Loucy (cell line): Measurements from ENCODE around the gene CIAO3.

Source experiments
- H2AFZ ChIP-seq: fragments of 200-600 bp; sonication (generic); 2 replicates; pipeline ENCODE4 v1.6.0; 2016; ENCODE audit warnings: antibody characterized with exemption, mild to moderate bottlenecking, low read length, moderate library complexity
- H3F3A ChIP-seq: fragments of 200-600 bp; 2 replicates; pipeline ENCODE4 v1.6.0; 2016; ENCODE audit warnings: antibody characterized with exemption, low read depth, mild to moderate bottlenecking
- H3K27me3 ChIP-seq: fragments of 200-600 bp; sonication (generic); 2 replicates; pipeline ENCODE4 v1.6.1; 2014; ENCODE audit warnings: low read length, mild to moderate bottlenecking; ENCODE audit not compliant: insufficient read depth, poor library complexity, severe bottlenecking
- H3K36me3 ChIP-seq: fragments of 200-600 bp; sonication (generic); 2 replicates; pipeline ENCODE4 v1.6.1; 2016; ENCODE audit warnings: low read length; ENCODE audit not compliant: insufficient read depth
- H3K4me1 ChIP-seq: fragments of 200-600 bp; sonication (generic); 2 replicates; pipeline ENCODE4 v1.5.1; 2014; ENCODE audit warnings: low read length, mild to moderate bottlenecking; ENCODE audit not compliant: insufficient read depth, poor library complexity, severe bottlenecking
- H3K4me2 ChIP-seq: fragments of 200-600 bp; sonication (generic); 2 replicates; pipeline ENCODE4 v1.6.0; 2014; ENCODE audit warnings: antibody characterized with exemption, low read length, low read depth, mild to moderate bottlenecking; ENCODE audit not compliant: poor library complexity, severe bottlenecking
- H3K4me3 ChIP-seq: fragments of 200-600 bp; sonication (generic); 2 replicates; pipeline ENCODE4 v1.5.1; 2014; ENCODE audit warnings: low read length, mild to moderate bottlenecking, mixed read lengths; ENCODE audit not compliant: poor library complexity, severe bottlenecking
- H3K79me2 ChIP-seq: fragments of 200-600 bp; sonication (generic); 2 replicates; pipeline ENCODE4 v1.6.1; 2014; ENCODE audit warnings: low read length; ENCODE audit not compliant: insufficient read depth
- H3K9ac ChIP-seq: fragments of 200-600 bp; sonication (generic); 2 replicates; pipeline ENCODE4 v1.6.0; 2014; ENCODE audit warnings: mild to moderate bottlenecking, low read depth, low read length, moderate library complexity; ENCODE audit not compliant: poor library complexity, severe bottlenecking
- H3K9me2 ChIP-seq: fragments of 200-600 bp; sonication (generic); replicated peaks from 2 replicates; pipeline ENCODE4 v1.6.1; 2016; ENCODE audit warnings: low read depth, low read length, mixed read lengths
- H3K9me3 ChIP-seq: fragments of 200-600 bp; sonication (generic); 2 replicates; pipeline ENCODE4 v1.6.1; 2014; ENCODE audit warnings: mild to moderate bottlenecking, antibody characterized with exemption, low read length, low read depth; ENCODE audit not compliant: insufficient read depth
- H4K20me1 ChIP-seq: fragments of 200-600 bp; sonication (generic); 2 replicates; pipeline ENCODE4 v1.6.0; 2014; ENCODE audit warnings: antibody characterized with exemption, low read length, mild to moderate bottlenecking; ENCODE audit not compliant: insufficient read depth, poor library complexity, severe bottlenecking
- EZH2phosphoT487 ChIP-seq: fragments of 200-600 bp; IDR thresholded peaks from 2 replicates; pipeline ENCODE4 v1.6.1; 2018; ENCODE audit warnings: antibody characterized with exemption, mild to moderate bottlenecking, moderate library complexity, borderline replicate concordance
- TF ChIP-seq, protein P1 (sequence below): fragments of 200-600 bp; sonication (generic); conservative IDR thresholded peaks from 2 replicates; pipeline ENCODE4 v1.5.1; 2014; ENCODE audit warnings: mild to moderate bottlenecking, antibody characterized with exemption, low read length

The CIAO3 gene

DNA sequence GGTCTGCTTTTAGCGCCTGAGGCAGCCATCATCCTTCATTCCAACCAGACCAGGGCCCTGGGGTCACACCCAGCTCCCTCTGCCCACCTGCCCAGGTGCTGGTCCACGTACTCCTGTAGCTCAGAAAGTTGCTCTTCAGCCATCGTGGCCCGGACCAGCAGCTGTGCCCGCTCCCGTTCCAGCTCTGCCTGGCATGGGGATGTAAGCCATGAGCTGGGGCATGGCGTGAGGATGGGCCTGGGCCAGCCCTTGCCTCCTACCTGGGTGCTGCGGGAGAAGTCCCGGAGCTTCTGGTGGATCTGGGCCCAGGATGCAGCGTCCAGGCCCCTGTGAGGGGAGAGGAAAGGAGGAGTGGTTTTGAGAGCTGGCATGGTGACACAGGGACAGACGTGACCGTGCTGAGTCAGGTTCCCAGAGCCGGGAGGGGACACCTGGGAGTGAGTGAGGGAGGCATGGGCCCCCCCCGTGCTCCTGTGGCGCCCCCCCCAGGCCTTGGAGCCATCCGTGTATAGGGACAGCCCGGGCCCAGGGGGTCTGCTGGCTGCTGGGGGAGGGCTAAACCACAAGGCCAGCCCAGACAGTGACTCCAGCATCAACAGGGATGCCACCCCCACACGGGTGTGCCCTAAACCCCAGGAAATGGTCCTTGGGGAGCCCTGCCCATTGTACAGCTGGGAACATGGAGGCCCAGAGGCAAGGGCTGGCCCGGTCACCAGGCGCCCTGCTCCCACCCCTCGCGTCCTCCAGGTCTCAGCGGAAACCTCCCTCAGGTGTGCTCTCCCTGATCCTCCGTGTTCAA lies 17.8 kb downstream of the CIAO3 start:
- Histone ChIP-seq H3K4me1 (peaks cover 7% of the 10 kb centered on the region), H3K79me2 (no peaks in the 10 kb centered on the region), H3K4me3 (no peak overlapping the region), H3K9me3 (no peaks in the 10 kb centered on the region), H3K36me3 (no peaks in the 10 kb centered on the region), H3K4me2 (no peak overlapping the region), H3K27me3 (no peaks in the 10 kb centered on the region), H3K9me2 (no peaks in the 10 kb centered on the region), H3K9ac (no peak overlapping the region), H2AFZ (no peak overlapping the region), H4K20me1 (no peaks in the 10 kb centered on the region), H3F3A (no peaks in the 10 kb centered on the region)
- TF ChIP-seq, protein P1, sequence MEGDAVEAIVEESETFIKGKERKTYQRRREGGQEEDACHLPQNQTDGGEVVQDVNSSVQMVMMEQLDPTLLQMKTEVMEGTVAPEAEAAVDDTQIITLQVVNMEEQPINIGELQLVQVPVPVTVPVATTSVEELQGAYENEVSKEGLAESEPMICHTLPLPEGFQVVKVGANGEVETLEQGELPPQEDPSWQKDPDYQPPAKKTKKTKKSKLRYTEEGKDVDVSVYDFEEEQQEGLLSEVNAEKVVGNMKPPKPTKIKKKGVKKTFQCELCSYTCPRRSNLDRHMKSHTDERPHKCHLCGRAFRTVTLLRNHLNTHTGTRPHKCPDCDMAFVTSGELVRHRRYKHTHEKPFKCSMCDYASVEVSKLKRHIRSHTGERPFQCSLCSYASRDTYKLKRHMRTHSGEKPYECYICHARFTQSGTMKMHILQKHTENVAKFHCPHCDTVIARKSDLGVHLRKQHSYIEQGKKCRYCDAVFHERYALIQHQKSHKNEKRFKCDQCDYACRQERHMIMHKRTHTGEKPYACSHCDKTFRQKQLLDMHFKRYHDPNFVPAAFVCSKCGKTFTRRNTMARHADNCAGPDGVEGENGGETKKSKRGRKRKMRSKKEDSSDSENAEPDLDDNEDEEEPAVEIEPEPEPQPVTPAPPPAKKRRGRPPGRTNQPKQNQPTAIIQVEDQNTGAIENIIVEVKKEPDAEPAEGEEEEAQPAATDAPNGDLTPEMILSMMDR, result no peak
- no peak for TF ChIP-seq EZH2phosphoT487

DNA sequence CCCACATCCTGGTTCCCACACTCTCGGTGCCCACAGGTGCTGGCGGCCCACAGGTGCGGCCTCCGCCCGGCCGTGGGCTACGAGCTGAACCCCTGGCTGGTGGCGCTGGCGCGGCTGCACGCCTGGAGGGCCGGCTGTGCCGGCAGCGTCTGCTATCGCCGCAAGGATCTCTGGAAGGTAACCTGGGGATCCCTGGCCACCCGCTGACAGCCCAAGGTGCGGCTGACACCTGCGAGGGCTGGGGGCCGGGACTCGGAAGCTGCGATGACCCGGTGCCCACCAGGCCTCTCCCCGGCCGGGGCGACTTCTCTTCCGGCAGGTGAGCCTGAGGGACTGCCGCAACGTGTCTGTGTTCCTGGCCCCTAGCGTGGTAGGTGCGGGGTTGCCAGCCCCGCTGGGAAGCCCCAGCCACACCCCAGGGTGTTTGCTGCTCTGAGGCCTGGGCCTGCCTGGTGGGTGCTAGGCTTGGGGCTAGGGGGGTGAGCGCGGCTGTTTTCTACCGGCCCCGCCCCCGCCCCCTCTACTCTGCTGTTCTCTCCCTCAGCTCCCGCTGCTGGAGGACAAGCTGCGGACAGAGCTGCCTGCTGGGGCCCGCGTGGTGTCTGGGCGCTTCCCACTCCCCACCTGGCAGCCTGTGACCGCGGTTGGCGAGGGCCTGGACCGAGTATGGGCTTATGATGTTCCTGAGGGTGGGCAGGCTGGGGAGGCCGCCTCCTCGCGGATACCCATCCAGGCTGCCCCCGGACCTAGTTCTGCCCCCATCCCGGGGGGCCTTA lies 18.8 kb downstream of the CIAO3 start:
- H2AFZ ChIP-seq, result no peak overlapping the region
- H3K79me2 ChIP-seq, result no peaks in the 10 kb centered on the region
- no peaks in the 10 kb centered on the region for H3K9me2 ChIP-seq
- TF ChIP-seq EZH2phosphoT487, result no peak
- TF ChIP-seq, protein P1, result no peak
- no peaks in the 10 kb centered on the region for H3F3A ChIP-seq
- no peaks in the 10 kb centered on the region for H3K9me3 ChIP-seq
- no peaks in the 10 kb centered on the region for H3K36me3 ChIP-seq
- peak overlapping the region; percentile 85 for H3K4me2 ChIP-seq
- peak overlapping the region; percentile 91 for H3K9ac ChIP-seq
- H3K27me3 ChIP-seq, result no peaks in the 10 kb centered on the region
- H3K4me1 ChIP-seq, result peaks cover 7% of the 10 kb centered on the region
- H4K20me1 ChIP-seq, result no peaks in the 10 kb centered on the region
- peak overlapping the region; percentile 83 for H3K4me3 ChIP-seq

DNA sequence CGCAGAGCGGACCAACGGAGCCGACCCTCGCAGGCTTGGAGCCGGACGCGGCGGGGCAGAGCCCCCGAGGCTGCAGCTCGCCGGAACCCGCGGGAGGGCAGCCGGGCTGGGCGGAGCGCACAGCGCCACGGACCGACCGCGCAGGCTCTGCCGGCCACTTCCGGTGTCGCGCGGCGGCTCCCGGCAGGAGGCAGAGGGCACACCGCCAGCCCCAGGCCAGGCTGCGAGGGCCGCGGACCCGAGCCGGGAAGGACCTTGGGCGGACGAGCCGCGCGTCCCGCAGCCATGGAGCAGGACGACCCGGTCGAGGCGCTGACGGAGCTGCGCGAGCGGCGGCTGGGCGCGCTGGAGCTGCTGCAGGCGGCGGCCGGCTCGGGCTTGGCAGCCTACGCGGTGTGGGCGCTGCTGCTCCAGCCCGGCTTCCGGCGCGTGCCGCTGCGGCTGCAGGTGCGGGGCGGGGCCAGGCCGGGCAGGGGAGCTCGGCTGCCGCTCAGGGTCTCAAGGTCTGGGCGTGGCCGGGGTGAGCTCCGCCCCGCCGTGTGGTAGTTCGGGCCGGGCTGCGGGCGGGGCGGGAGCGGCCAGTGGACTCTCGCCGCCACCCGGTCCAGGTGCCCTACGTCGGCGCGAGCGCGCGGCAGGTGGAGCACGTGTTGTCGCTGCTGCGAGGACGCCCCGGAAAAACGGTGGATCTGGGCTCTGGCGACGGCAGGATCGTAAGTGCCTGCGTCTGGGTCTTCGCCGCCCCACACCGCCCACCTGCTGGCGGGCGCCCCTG lies 19.6 kb downstream of the CIAO3 start, which contains the start of gene ANTKMT:
Gene ANTKMT (plus strand): TSS at position 157 of the 775 bp plus-strand sequence. CDS start 129 bp downstream, at position 286.
- no peak for TF ChIP-seq EZH2phosphoT487
- TF ChIP-seq, protein P1, result no peak
- no peaks in the 10 kb centered on the region for H3K27me3 ChIP-seq
- no peaks in the 10 kb centered on the region for H3K79me2 ChIP-seq
- H3F3A ChIP-seq, result no peaks in the 10 kb centered on the region
- H3K9me2 ChIP-seq, result no peaks in the 10 kb centered on the region
- H3K4me1 ChIP-seq, result peaks cover 7% of the 10 kb centered on the region
- peak within 1 kb of the TSS; percentile 83 for H3K4me3 ChIP-seq
- peak within 1 kb of the TSS; percentile 85 for H3K4me2 ChIP-seq
- no peaks in the 10 kb centered on the region for H3K9me3 ChIP-seq
- peak within 1 kb of the TSS; percentile 73; the same call in 1 of the 2 replicates for H2AFZ ChIP-seq
- H3K36me3 ChIP-seq, result no peaks in the 10 kb centered on the region
- no peaks in the 10 kb centered on the region for H4K20me1 ChIP-seq
- peak within 1 kb of the TSS; percentile 91 for H3K9ac ChIP-seq
